Heart left ventricle (tissue), 16 donors: ENCODE data around the gene LHFPL2. TPM values are rescaled to one million over a fixed set of nuclear protein-coding genes. Genes with fewer than 3 reads are reported as not detected.
"Not testable (repeated sequence)": the region's sequence is repeated elsewhere in the genome, so short reads cannot be mapped to it uniquely, and the experiment has no call there.

ENCODE experiments used
- ATAC-seq, 4 donors: fragments of 200-7000 bp; cut with Tn5 transposase; one replicate each; pipeline ENCODE4 v1.9.1; 2020 to 2022; ENCODE audit warnings: moderate library complexity in 4 of 4, mild to moderate bottlenecking in 3 of 4, moderate number of reproducible peaks in 1 of 4
- DNase-seq, 5 donors: peaks; one replicate each; pipeline ENCODE4 v3.0.0-alpha.2; 2020
- H3K27ac ChIP-seq, 12 donors: fragments of 200-600 bp; sonication (generic) in 4 of 12; one replicate each; pipeline versions ENCODE4 v1.5.0 to v1.8.0; 2016 to 2022; ENCODE audit warnings: mild to moderate bottlenecking in 2 of 12
- H3K27me3 ChIP-seq, 9 donors: fragments of 200-600 bp; sonication (generic) in 2 of 9; one replicate each; pipeline versions ENCODE4 v1.5.1 to v1.8.0; 2016 to 2022; ENCODE audit warnings: mild to moderate bottlenecking in 3 of 9
- H3K36me3 ChIP-seq, 9 donors: fragments of 200-600 bp; sonication (generic) in 2 of 9; one replicate each; pipeline versions ENCODE4 v1.5.0 to v1.8.0; 2018 to 2022; ENCODE audit warnings: mild to moderate bottlenecking in 2 of 9
- H3K4me1 ChIP-seq, 12 donors: fragments of 200-600 bp; sonication (generic) in 4 of 12; one replicate each; pipeline versions ENCODE4 v1.5.0 to v1.8.0; 2016 to 2022; ENCODE audit warnings: mild to moderate bottlenecking in 3 of 12
- H3K4me3 ChIP-seq, 12 donors: fragments of 200-600 bp; sonication (generic) in 4 of 12; one replicate each; pipeline versions ENCODE4 v1.5.0 to v1.8.0; 2017 to 2022; ENCODE audit warnings: mild to moderate bottlenecking in 9 of 12, moderate library complexity in 4 of 12
- H3K9me3 ChIP-seq, 12 donors: fragments of 200-600 bp; sonication (generic) in 4 of 12; one replicate each; pipeline versions ENCODE4 v1.5.0 to v1.8.0; 2016 to 2022; ENCODE audit warnings: mild to moderate bottlenecking in 1 of 12
- CTCF ChIP-seq, 12 donors: fragments of 200-600 bp; sonication (generic) in 4 of 12; IDR thresholded peaks; one replicate each; pipeline versions ENCODE4 v1.5.0 to v1.8.0; 2018 to 2022; ENCODE audit warnings: antibody characterized with exemption in 12 of 12, mild to moderate bottlenecking in 5 of 12
- POLR2A ChIP-seq, 2 donors: fragments of 450-650 bp; IDR thresholded peaks; one replicate each; pipeline ENCODE4 v1.6.1; 2017; ENCODE audit warnings: antibody characterized with exemption in 2 of 2, mild to moderate bottlenecking in 2 of 2, moderate library complexity in 2 of 2
- WGBS, 4 donors: extraction: QIAGEN DNeasy Blood & Tissue Kit in 2 of 4; methylation state at CpG; one replicate each; pipeline versions ENCODE4 v1.1.5 to v1.1.7; 2013 to 2018; 5-methylcytosine and 5-hydroxymethylcytosine counted together
- intact Hi-C, 10 donors: fragments of 100-400 bp; cut with DNase I; formaldehyde crosslinking; loops; one replicate each; pipeline versions ENCODE4 v1.11.1 to v1.14.2; 2022
- polyA plus RNA-seq, 2 donors: library from polyadenylated mRNA; stranded (reverse); fragments of 200-250 nt; gene quantifications; one replicate each; pipeline ENCODE4 v1.2.3, GENCODE V29; 2013
- total RNA-seq, 9 donors: library from RNA; depleted of rRNA in 2 of 9; stranded (reverse); fragments of >200 nt in 2 of 9; fragmentation: NEBNext Ultra II Directional in 3 of 9; extraction: Animal tissue kit (Norgen Biotek cat#: 25700) in 3 of 9; gene quantifications; one replicate each; pipeline versions ENCODE4 v1.1.0 to v1.2.4, GENCODE V29; 2016 to 2023
- donor health status: ischemic (EF 13 %, LVEDD 7.1; RV severe dilation, severe dysfunction).
- donor health status: healthy with polysubstance abuse.
- donor health status: DM: no; HTN: yes; CAD: no.
- donor health status: DM: no; HTN: no; CAD: no.
- donor health status: ischemic (EF 25% LVEDD 6.9; RV normal size, moderate dysfunction).
- donor health status: ischemic (EF 25% LVEDD 5.7; RV mildly dilated, moderate dysfunction).
- donor health status: healthy.
- donor health status: DM: yes; HTN: yes; CAD: no.
- donor health status: ischemic (EF 35%, LVEDD 5.7; RV mildly dilated, moderate dysfunction).
- donor health status: nonischemic (EF 11% LVEDD 7.7; RV severe dilation, severe dysfunction).
- donor health status: DM: yes; HTN: yes; CAD: no.
- donor health status: PGD.
- donor health status: ischemic (EF 29% LVEDD 5.4; RV normal size, mild dysfunction).
- donor health status: nonischemic (EF 23%, LVEDD 6.1; RV moderate dilation, normal function).

Gene LHFPL2
- total and polyA plus RNA-seq, 11 donors, result 1.8 to 35.6 (median 10.1) TPM

- H3K27ac ChIP-seq, result no peak overlapping the region
- H3K9me3 ChIP-seq, result peaks cover 0 to 34% (median 0%) of the 10 kb centered on the region in 12 donors
- DNase-seq, result no peak
- 91 to 93% (median 91%) methylated on average over 2 of the region's 2 CpGs for WGBS, 4 donors
- no peaks in the 10 kb centered on the region for H3K36me3 ChIP-seq
- ATAC-seq, result no peak
- intact Hi-C loops, result no loop called here
- no peaks in the 10 kb centered on the region for H3K27me3 ChIP-seq
- no peak overlapping the region for H3K4me3 ChIP-seq
- H3K4me1 ChIP-seq, result no peaks in the 10 kb centered on the region
- TF ChIP-seq POLR2A (IDR thresholded peaks at IDR 0.05) (no peak), CTCF (IDR thresholded peaks at IDR 0.05) (no peak)
These were observed 42.8 kb upstream of the LHFPL2 start for GRCh38 chr5:78691084-78691960.

GRCh38 chr5:78690253-78690972, 41.8 kb upstream of the LHFPL2 start:
- Histone ChIP-seq H3K36me3 (no peaks in the 10 kb centered on the region), H3K27me3 (no peaks in the 10 kb centered on the region), H3K4me1 (no peaks in the 10 kb centered on the region), H3K27ac (no peak overlapping the region), H3K4me3 (no peak overlapping the region), H3K9me3 (peaks cover 0 to 25% (median 0%) of the 10 kb centered on the region in 12 donors)
- TF ChIP-seq POLR2A (IDR thresholded peaks at IDR 0.05) (no peak), CTCF (IDR thresholded peaks at IDR 0.05) (no peak)
- WGBS, 4 donors, result 71 to 84% (median 77%) methylated on average over 4 of the region's 4 CpGs
- intact Hi-C loops, result no loop called here
- ATAC-seq (no peak), DNase-seq (no peak)

- Histone ChIP-seq H3K4me3 (no peak overlapping the region), H3K9me3 (peaks cover 0 to 20% (median 0%) of the 10 kb centered on the region in 12 donors), H3K27me3 (no peaks in the 10 kb centered on the region), H3K27ac (no peak overlapping the region), H3K4me1 (no peaks in the 10 kb centered on the region), H3K36me3 (no peaks in the 10 kb centered on the region)
- intact Hi-C loops, result no loop called here
- TF ChIP-seq POLR2A (IDR thresholded peaks at IDR 0.05) (no peak), CTCF (IDR thresholded peaks at IDR 0.05) (no peak)
- 92 to 97% (median 95%) methylated on average over 3 of the region's 3 CpGs for WGBS, 4 donors
- DNase-seq (no peak), ATAC-seq (no peak)
These were observed 41.1 kb upstream of the LHFPL2 start for GRCh38 chr5:78689540-78690252.

- WGBS, 4 donors, result 94 to 97% (median 95%) methylated on average over 4 of the region's 4 CpGs
- H3K36me3 ChIP-seq, intact Hi-C loops: not testable (repeated sequence)
These were observed 38.9 kb upstream of the LHFPL2 start for GRCh38 chr5:78687514-78687913.

GRCh38 chr5:78683905-78684304, 35.3 kb upstream of the LHFPL2 start:
- H3K27me3 ChIP-seq, H3K36me3 ChIP-seq, H3K4me3 ChIP-seq, H3K4me1 ChIP-seq, H3K9me3 ChIP-seq, intact Hi-C loops, DNase-seq, H3K27ac ChIP-seq, ATAC-seq: not testable (repeated sequence)
- WGBS, 4 donors, result 95 to 97% (median 95%) methylated on average over 5 of the region's 5 CpGs

More at GRCh38 chr5:78687514-78687913, 38.9 kb upstream of the LHFPL2 start:
- not testable (repeated sequence) for H3K9me3 ChIP-seq, H3K4me1 ChIP-seq, H3K27ac ChIP-seq, ATAC-seq, H3K4me3 ChIP-seq, H3K27me3 ChIP-seq, DNase-seq
